ENCODE data around the gene ADO. TPM values are rescaled to one million over a fixed set of nuclear protein-coding genes. Genes with fewer than 3 reads are reported as not detected.

The ADO gene
- total RNA-seq, 2 donors from 2014 or later: 27.1 to 30.1 TPM

DNA sequence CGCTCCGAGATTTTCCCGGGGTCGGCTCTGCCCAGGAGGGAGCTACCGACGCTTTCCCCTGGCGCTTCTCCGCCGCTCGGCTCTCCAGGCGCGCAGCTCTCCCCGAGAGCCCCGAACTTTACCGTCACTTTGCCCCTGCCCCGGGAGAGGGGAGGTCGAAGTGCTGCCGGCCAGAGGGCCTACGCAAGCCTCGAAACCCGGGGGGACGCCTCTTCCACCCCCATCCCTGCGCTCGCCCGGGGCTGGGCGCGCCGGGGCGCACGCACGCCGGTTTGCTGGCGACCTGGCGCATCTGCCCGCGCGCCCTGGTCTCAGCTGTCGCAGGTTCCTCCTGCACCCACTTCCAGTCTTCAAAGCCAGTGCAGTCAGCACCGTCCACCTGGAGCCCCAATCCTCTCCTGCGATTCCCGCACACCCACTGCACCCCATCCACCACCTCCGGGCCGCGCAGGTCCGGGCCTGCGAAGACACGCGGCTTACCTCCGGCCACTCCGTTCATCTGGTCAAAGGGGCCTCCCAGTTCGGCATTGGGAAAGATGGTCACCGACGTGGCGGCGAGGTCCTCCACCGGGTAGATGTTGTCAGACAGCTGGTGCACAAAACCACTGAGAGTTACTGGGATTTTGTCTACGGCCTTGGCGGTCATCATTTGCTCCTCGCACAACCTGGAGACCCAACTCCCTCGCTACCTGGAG, 11.0 kb downstream of the ADO start:
- H3K4me1 ChIP-seq (ENCODE audit: control insufficient read depth, insufficient read depth, low read length): no peaks in the 10 kb centered on the region
- peak overlapping the region; percentile 80 for H3K4me3 ChIP-seq (ENCODE audit: low read length)
- H3K27me3 ChIP-seq (ENCODE audit: control insufficient read depth, insufficient read depth, low read length, poor library complexity, severe bottlenecking): peaks cover 92% of the 10 kb centered on the region
- no peaks in the 10 kb centered on the region for H3K36me3 ChIP-seq (ENCODE audit: control insufficient read depth, insufficient read depth, low read length)
- DNase-seq: peak; percentile 72
- H3K27ac ChIP-seq (ENCODE audit: low read depth, low read length): no peak overlapping the region
- H3K9ac ChIP-seq (ENCODE audit: extremely low read depth, low read length, poor library complexity, severe bottlenecking): no peak overlapping the region
- Mint-ChIP-seq H3K4me1 (peaks cover 15% of the 10 kb centered on the region), H3K27ac (peak overlapping the region; percentile 83), H3K4me3 (peak overlapping the region; percentile 64), H3K9me3 (peaks cover 7% of the 10 kb centered on the region), H3K27me3 (ENCODE audit: insufficient read depth) (peaks cover 90% of the 10 kb centered on the region), H3K36me3 (ENCODE audit: low read depth) (no peaks in the 10 kb centered on the region)
- TF ChIP-seq, protein P1, sequence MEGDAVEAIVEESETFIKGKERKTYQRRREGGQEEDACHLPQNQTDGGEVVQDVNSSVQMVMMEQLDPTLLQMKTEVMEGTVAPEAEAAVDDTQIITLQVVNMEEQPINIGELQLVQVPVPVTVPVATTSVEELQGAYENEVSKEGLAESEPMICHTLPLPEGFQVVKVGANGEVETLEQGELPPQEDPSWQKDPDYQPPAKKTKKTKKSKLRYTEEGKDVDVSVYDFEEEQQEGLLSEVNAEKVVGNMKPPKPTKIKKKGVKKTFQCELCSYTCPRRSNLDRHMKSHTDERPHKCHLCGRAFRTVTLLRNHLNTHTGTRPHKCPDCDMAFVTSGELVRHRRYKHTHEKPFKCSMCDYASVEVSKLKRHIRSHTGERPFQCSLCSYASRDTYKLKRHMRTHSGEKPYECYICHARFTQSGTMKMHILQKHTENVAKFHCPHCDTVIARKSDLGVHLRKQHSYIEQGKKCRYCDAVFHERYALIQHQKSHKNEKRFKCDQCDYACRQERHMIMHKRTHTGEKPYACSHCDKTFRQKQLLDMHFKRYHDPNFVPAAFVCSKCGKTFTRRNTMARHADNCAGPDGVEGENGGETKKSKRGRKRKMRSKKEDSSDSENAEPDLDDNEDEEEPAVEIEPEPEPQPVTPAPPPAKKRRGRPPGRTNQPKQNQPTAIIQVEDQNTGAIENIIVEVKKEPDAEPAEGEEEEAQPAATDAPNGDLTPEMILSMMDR (conservative IDR thresholded peaks at IDR 0.05): no peak
- 1 to 2% methylated on average over 27 to 59 of the region's 60 CpGs for WGBS, 2 experiments (ENCODE audit: insufficient coverage in 1 of 2, insufficient read length in 1 of 2)
- H3K9me3 ChIP-seq (ENCODE audit: control insufficient read depth, low read length): no peaks in the 10 kb centered on the region

DNA sequence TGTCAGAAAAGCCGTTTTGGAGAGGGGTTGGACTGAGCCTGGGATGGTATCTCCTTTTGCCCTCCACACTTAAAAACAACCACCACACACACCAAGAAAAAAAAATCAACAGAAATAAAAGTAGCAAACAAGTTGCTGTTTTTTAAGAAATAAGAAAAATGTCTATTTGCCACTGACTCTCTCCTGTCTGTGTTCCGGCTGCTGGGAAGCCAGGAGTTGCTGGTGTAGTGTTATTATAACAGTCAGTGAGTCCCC, 11.5 kb downstream of the ADO start:
- Histone ChIP-seq H3K4me1 (ENCODE audit: control insufficient read depth, insufficient read depth, low read length) (no peaks in the 10 kb centered on the region), H3K36me3 (ENCODE audit: control insufficient read depth, insufficient read depth, low read length) (no peaks in the 10 kb centered on the region), H3K4me3 (ENCODE audit: low read length) (peak overlapping the region; percentile 80), H3K27ac (ENCODE audit: low read depth, low read length) (no peak overlapping the region), H3K27me3 (ENCODE audit: control insufficient read depth, insufficient read depth, low read length, poor library complexity, severe bottlenecking) (peaks cover 96% of the 10 kb centered on the region), H3K9me3 (ENCODE audit: control insufficient read depth, low read length) (no peaks in the 10 kb centered on the region), H3K9ac (ENCODE audit: extremely low read depth, low read length, poor library complexity, severe bottlenecking) (no peak overlapping the region)
- Mint-ChIP-seq H3K9me3 (peaks cover 7% of the 10 kb centered on the region), H3K4me1 (peaks cover 15% of the 10 kb centered on the region), H3K36me3 (ENCODE audit: low read depth) (no peaks in the 10 kb centered on the region), H3K4me3 (peak overlapping the region; percentile 64), H3K27ac (peak overlapping the region; percentile 83), H3K27me3 (ENCODE audit: insufficient read depth) (peaks cover 94% of the 10 kb centered on the region)
- DNase-seq: no peak
- 0 to 3% methylated on average over 1 to 2 of the region's 2 CpGs for WGBS, 2 experiments (ENCODE audit: insufficient coverage in 1 of 2, insufficient read length in 1 of 2)
- TF ChIP-seq, protein P1 (conservative IDR thresholded peaks at IDR 0.05): no peak

GRCh38 chr10:62816331-62817120, 12.0 kb downstream of the ADO start, which contains the start of gene EGR2:
Gene EGR2, minus strand, starts transcription at chr10:62816366. Its CDS starts 337 bp downstream, at chr10:62816029.
- Mint-ChIP-seq H3K27ac (peak within 1 kb of the TSS; percentile 83), H3K36me3 (ENCODE audit: low read depth) (no peaks in the 10 kb centered on the region), H3K4me1 (peaks cover 15% of the 10 kb centered on the region), H3K4me3 (peak within 1 kb of the TSS; percentile 64), H3K9me3 (peaks cover 7% of the 10 kb centered on the region), H3K27me3 (ENCODE audit: insufficient read depth) (peaks cover 95% of the 10 kb centered on the region)
- Histone ChIP-seq H3K27ac (ENCODE audit: low read depth, low read length) (no peak within 1 kb of the TSS), H3K9me3 (ENCODE audit: control insufficient read depth, low read length) (no peaks in the 10 kb centered on the region), H3K27me3 (ENCODE audit: control insufficient read depth, insufficient read depth, low read length, poor library complexity, severe bottlenecking) (peaks cover 96% of the 10 kb centered on the region), H3K9ac (ENCODE audit: extremely low read depth, low read length, poor library complexity, severe bottlenecking) (peak within 1 kb of the TSS; percentile 54), H3K4me3 (ENCODE audit: low read length) (peak within 1 kb of the TSS; percentile 80), H3K4me1 (ENCODE audit: control insufficient read depth, insufficient read depth, low read length) (no peaks in the 10 kb centered on the region), H3K36me3 (ENCODE audit: control insufficient read depth, insufficient read depth, low read length) (no peaks in the 10 kb centered on the region)
- TF ChIP-seq, protein P1 (conservative IDR thresholded peaks at IDR 0.05): no peak
- 0% methylated on average over 38 to 53 of the region's 53 CpGs for WGBS, 2 experiments (ENCODE audit: insufficient coverage in 1 of 2, insufficient read length in 1 of 2)
- DNase-seq: peak; percentile 96
